ENCODE data around the gene DPH7. TPM values are rescaled to one million over a fixed set of nuclear protein-coding genes. Genes with fewer than 3 reads are reported as not detected.

The DPH7 gene
- polyA plus RNA-seq, 4 donors: 22.5 to 36.7 (median 31.5) TPM

GRCh38 chr9:137580954-137581322 is 2.2 kb upstream of the DPH7 start:
- 89 to 92% (median 91%) methylated on average over 4 of the region's 4 CpGs for WGBS, 3 donors

GRCh38 chr9:137580209-137580953 is 1.7 kb upstream of the DPH7 start:
- Histone ChIP-seq H3K4me3 (ENCODE audit: low read depth in 1 of 3, low read length in 3 of 3) (no peak overlapping the region), H3K27ac (ENCODE audit: low read depth in 1 of 3, low read length in 2 of 3) (no peak overlapping the region), H3K9me3 (ENCODE audit: control insufficient read depth in 2 of 2, insufficient read depth in 1 of 2, low read depth in 1 of 2, low read length in 1 of 2) (no peaks in the 10 kb centered on the region), H3K4me1 (ENCODE audit: control insufficient read depth in 3 of 3, insufficient read depth in 2 of 3, low read depth in 1 of 3, low read length in 2 of 3) (peaks cover 2 to 11% (median 3%) of the 10 kb centered on the region in 3 donors), H3K36me3 (ENCODE audit: control insufficient read depth in 3 of 3, insufficient read depth in 2 of 3, low read depth in 1 of 3, low read length in 3 of 3) (peaks cover under 1 to 63% (median 3%) of the 10 kb centered on the region in 3 donors), H3K27me3 (ENCODE audit: control insufficient read depth in 3 of 3, insufficient read depth in 3 of 3, low read length in 3 of 3) (no peaks in the 10 kb centered on the region)
- DNase-seq (no peak), FAIRE-seq (no peak)
- 87 to 91% (median 90%) methylated on average over 22 to 23 of the region's 23 CpGs for WGBS, 3 donors

More at GRCh38 chr9:137580954-137581322, 2.2 kb upstream of the DPH7 start:
- H3K4me1 ChIP-seq (ENCODE audit: control insufficient read depth in 3 of 3, insufficient read depth in 2 of 3, low read depth in 1 of 3, low read length in 2 of 3): peaks cover 2 to 11% (median 3%) of the 10 kb centered on the region in 3 donors
- DNase-seq (no peak), FAIRE-seq (no peak)
- peaks cover 3 to 64% (median 6%) of the 10 kb centered on the region in 3 donors for H3K36me3 ChIP-seq (ENCODE audit: control insufficient read depth in 3 of 3, insufficient read depth in 2 of 3, low read depth in 1 of 3, low read length in 3 of 3)
- no peaks in the 10 kb centered on the region for H3K27me3 ChIP-seq (ENCODE audit: control insufficient read depth in 3 of 3, insufficient read depth in 3 of 3, low read length in 3 of 3)
- no peaks in the 10 kb centered on the region for H3K9me3 ChIP-seq (ENCODE audit: control insufficient read depth in 2 of 2, insufficient read depth in 1 of 2, low read depth in 1 of 2, low read length in 1 of 2)
- H3K4me3 ChIP-seq (ENCODE audit: low read depth in 1 of 3, low read length in 3 of 3): no peak overlapping the region
- no peak overlapping the region for H3K27ac ChIP-seq (ENCODE audit: low read depth in 1 of 3, low read length in 2 of 3)

- peak overlapping the region in 2 of 3 donors; percentile 17 to 60 for H3K27ac ChIP-seq (ENCODE audit: low read depth in 1 of 3, low read length in 2 of 3)
- H3K4me1 ChIP-seq (ENCODE audit: control insufficient read depth in 3 of 3, insufficient read depth in 2 of 3, low read depth in 1 of 3, low read length in 2 of 3): peaks cover 2 to 11% (median 3%) of the 10 kb centered on the region in 3 donors
- H3K4me3 ChIP-seq (ENCODE audit: low read depth in 1 of 3, low read length in 3 of 3): peak overlapping the region in 2 of 3 donors; percentile 49 to 85
- no peaks in the 10 kb centered on the region for H3K27me3 ChIP-seq (ENCODE audit: control insufficient read depth in 3 of 3, insufficient read depth in 3 of 3, low read length in 3 of 3)
- FAIRE-seq (no peak), DNase-seq (no peak)
- 37 to 47% (median 43%) methylated on average over 19 of the region's 19 CpGs for WGBS, 3 donors
- peaks cover 0 to 65% (median 3%) of the 10 kb centered on the region in 3 donors for H3K36me3 ChIP-seq (ENCODE audit: control insufficient read depth in 3 of 3, insufficient read depth in 2 of 3, low read depth in 1 of 3, low read length in 3 of 3)
- H3K9me3 ChIP-seq (ENCODE audit: control insufficient read depth in 2 of 2, insufficient read depth in 1 of 2, low read depth in 1 of 2, low read length in 1 of 2): no peaks in the 10 kb centered on the region
Measured at GRCh38 chr9:137579259-137579604, 507 bp upstream of the DPH7 start.

GRCh38 chr9:137575716-137576411 is 2.9 kb downstream of the DPH7 start:
- peaks cover 2 to 11% (median 3%) of the 10 kb centered on the region in 3 donors for H3K4me1 ChIP-seq (ENCODE audit: control insufficient read depth in 3 of 3, insufficient read depth in 2 of 3, low read depth in 1 of 3, low read length in 2 of 3)
- H3K9me3 ChIP-seq (ENCODE audit: control insufficient read depth in 2 of 2, insufficient read depth in 1 of 2, low read depth in 1 of 2, low read length in 1 of 2): no peaks in the 10 kb centered on the region
- H3K27ac ChIP-seq (ENCODE audit: low read depth in 1 of 3, low read length in 2 of 3): no peak overlapping the region
- DNase-seq (no peak), FAIRE-seq (no peak)
- WGBS, 3 donors: 76 to 81% (median 78%) methylated on average over 12 of the region's 12 CpGs
- peaks cover 5 to 54% (median 7%) of the 10 kb centered on the region in 3 donors for H3K36me3 ChIP-seq (ENCODE audit: control insufficient read depth in 3 of 3, insufficient read depth in 2 of 3, low read depth in 1 of 3, low read length in 3 of 3)
- no peaks in the 10 kb centered on the region for H3K27me3 ChIP-seq (ENCODE audit: control insufficient read depth in 3 of 3, insufficient read depth in 3 of 3, low read length in 3 of 3)
- H3K4me3 ChIP-seq (ENCODE audit: low read depth in 1 of 3, low read length in 3 of 3): no peak overlapping the region

GRCh38 chr9:137575364-137575715 is 3.4 kb downstream of the DPH7 start:
- Histone ChIP-seq H3K9me3 (ENCODE audit: control insufficient read depth in 2 of 2, insufficient read depth in 1 of 2, low read depth in 1 of 2, low read length in 1 of 2) (no peaks in the 10 kb centered on the region), H3K36me3 (ENCODE audit: control insufficient read depth in 3 of 3, insufficient read depth in 2 of 3, low read depth in 1 of 3, low read length in 3 of 3) (peaks cover 5 to 54% (median 7%) of the 10 kb centered on the region in 3 donors), H3K27ac (ENCODE audit: low read depth in 1 of 3, low read length in 2 of 3) (no peak overlapping the region), H3K4me1 (ENCODE audit: control insufficient read depth in 3 of 3, insufficient read depth in 2 of 3, low read depth in 1 of 3, low read length in 2 of 3) (peaks cover 2 to 11% (median 3%) of the 10 kb centered on the region in 3 donors), H3K4me3 (ENCODE audit: low read depth in 1 of 3, low read length in 3 of 3) (no peak overlapping the region), H3K27me3 (ENCODE audit: control insufficient read depth in 3 of 3, insufficient read depth in 3 of 3, low read length in 3 of 3) (no peaks in the 10 kb centered on the region)
- 44 to 61% (median 51%) methylated on average over 9 of the region's 9 CpGs for WGBS, 3 donors
- no peak for FAIRE-seq
- no peak for DNase-seq

GRCh38 chr9:137574192-137574591 is 4.5 kb downstream of the DPH7 start:
- Histone ChIP-seq H3K4me1 (ENCODE audit: control insufficient read depth in 3 of 3, insufficient read depth in 2 of 3, low read depth in 1 of 3, low read length in 2 of 3) (peaks cover 2 to 11% (median 3%) of the 10 kb centered on the region in 3 donors), H3K27me3 (ENCODE audit: control insufficient read depth in 3 of 3, insufficient read depth in 3 of 3, low read length in 3 of 3) (no peaks in the 10 kb centered on the region), H3K4me3 (ENCODE audit: low read depth in 1 of 3, low read length in 3 of 3) (no peak overlapping the region), H3K36me3 (ENCODE audit: control insufficient read depth in 3 of 3, insufficient read depth in 2 of 3, low read depth in 1 of 3, low read length in 3 of 3) (peaks cover 5 to 58% (median 7%) of the 10 kb centered on the region in 3 donors), H3K27ac (ENCODE audit: low read depth in 1 of 3, low read length in 2 of 3) (no peak overlapping the region), H3K9me3 (ENCODE audit: control insufficient read depth in 2 of 2, insufficient read depth in 1 of 2, low read depth in 1 of 2, low read length in 1 of 2) (no peaks in the 10 kb centered on the region)
- FAIRE-seq (no peak), DNase-seq (no peak)
- 89 to 93% (median 93%) methylated on average over 10 of the region's 10 CpGs for WGBS, 3 donors

GRCh38 chr9:137570566-137570965 is 8.2 kb downstream of the DPH7 start:
- FAIRE-seq: no peak
- Histone ChIP-seq H3K36me3 (ENCODE audit: control insufficient read depth in 3 of 3, insufficient read depth in 2 of 3, low read depth in 1 of 3, low read length in 3 of 3) (peaks cover 5 to 56% (median 7%) of the 10 kb centered on the region in 3 donors), H3K27me3 (ENCODE audit: control insufficient read depth in 3 of 3, insufficient read depth in 3 of 3, low read length in 3 of 3) (no peaks in the 10 kb centered on the region), H3K4me3 (ENCODE audit: low read depth in 1 of 3, low read length in 3 of 3) (no peak overlapping the region), H3K4me1 (ENCODE audit: control insufficient read depth in 3 of 3, insufficient read depth in 2 of 3, low read depth in 1 of 3, low read length in 2 of 3) (no peaks in the 10 kb centered on the region), H3K9me3 (ENCODE audit: control insufficient read depth in 2 of 2, insufficient read depth in 1 of 2, low read depth in 1 of 2, low read length in 1 of 2) (no peaks in the 10 kb centered on the region), H3K27ac (ENCODE audit: low read depth in 1 of 3, low read length in 2 of 3) (no peak overlapping the region)
- 95 to 100% (median 98%) methylated on average over 3 of the region's 3 CpGs for whole genome bisulfite sequencing, 3 donors
- DNase-seq: no peak

GRCh38 chr9:137569609-137570203 is 9.0 kb downstream of the DPH7 start:
- Histone ChIP-seq H3K9me3 (ENCODE audit: control insufficient read depth in 2 of 2, insufficient read depth in 1 of 2, low read depth in 1 of 2, low read length in 1 of 2) (no peaks in the 10 kb centered on the region), H3K36me3 (ENCODE audit: control insufficient read depth in 3 of 3, insufficient read depth in 2 of 3, low read depth in 1 of 3, low read length in 3 of 3) (peaks cover 5 to 51% (median 7%) of the 10 kb centered on the region in 3 donors), H3K27me3 (ENCODE audit: control insufficient read depth in 3 of 3, insufficient read depth in 3 of 3, low read length in 3 of 3) (no peaks in the 10 kb centered on the region), H3K27ac (ENCODE audit: low read depth in 1 of 3, low read length in 2 of 3) (no peak overlapping the region), H3K4me1 (ENCODE audit: control insufficient read depth in 3 of 3, insufficient read depth in 2 of 3, low read depth in 1 of 3, low read length in 2 of 3) (no peaks in the 10 kb centered on the region), H3K4me3 (ENCODE audit: low read depth in 1 of 3, low read length in 3 of 3) (no peak overlapping the region)
- WGBS, 3 donors: 94 to 99% (median 96%) methylated on average over 5 of the region's 5 CpGs
- FAIRE-seq (no peak), DNase-seq (no peak)
